Stimulated activated CD4-positive, alpha-beta T cell treated with anti-CD3 and anti-CD28 coated beads, Interleukin-4, amount 100 ng/mL, for 24 hours (primary cell): ENCODE data around the gene KCNH2.

ENCODE experiments used
- DNase-seq: peaks from one replicate; pipeline ENCODE4 v3.0.0-alpha.2; 2020

The KCNH2 gene

GRCh38 chr7:150901160-150902035 lies 76.7 kb downstream of the KCNH2 start:
- DNase-seq = no peak

- no peak for DNase-seq
Observed at GRCh38 chr7:150900675-150901074, 77.4 kb downstream of the KCNH2 start.

- DNase-seq = peak; percentile 80
Observed at GRCh38 chr7:150898475-150899011, 79.6 kb downstream of the KCNH2 start.

GRCh38 chr7:150897502-150898474 lies 80.3 kb downstream of the KCNH2 start:
- DNase-seq = peak; percentile 14

- DNase-seq = no peak
Observed at GRCh38 chr7:150896562-150897209, 81.4 kb downstream of the KCNH2 start.

- no peak for DNase-seq
Observed at GRCh38 chr7:150895809-150896208, 82.3 kb downstream of the KCNH2 start.
